Type B pancreatic cell (in vitro differentiated cells): ENCODE data around the gene MTFR1L. TPM values are rescaled to one million over a fixed set of nuclear protein-coding genes. Genes with fewer than 3 reads are reported as not detected.

Source experiments
- DNase-seq: peaks from one replicate; pipeline ENCODE4 v3.0.0; 2021; ENCODE audit warnings: mixed read lengths; ENCODE audit not compliant: unreplicated experiment; ENCODE audit errors: extremely low spot score
- H3K27ac Mint-ChIP-seq: 2 replicates; pipeline ENCODE4 v1.8.0; 2021; ENCODE audit warnings: mild to moderate bottlenecking, mixed read lengths
- H3K27me3 Mint-ChIP-seq: 2 replicates; pipeline ENCODE4 v1.8.0; 2021; ENCODE audit warnings: mixed read lengths
- H3K36me3 Mint-ChIP-seq: 2 replicates; pipeline ENCODE4 v1.8.0; 2021; ENCODE audit warnings: mixed read lengths
- H3K4me1 Mint-ChIP-seq: one replicate; pipeline ENCODE4 v1.8.0; 2021; ENCODE audit warnings: mixed read lengths; ENCODE audit not compliant: unreplicated experiment
- H3K4me3 Mint-ChIP-seq: 2 replicates; pipeline ENCODE4 v1.8.0; 2021; ENCODE audit warnings: mild to moderate bottlenecking, mixed read lengths
- H3K9me3 Mint-ChIP-seq: 2 replicates; pipeline ENCODE4 v1.8.0; 2021; ENCODE audit warnings: mixed read lengths
- total RNA-seq: library from RNA; stranded (reverse); gene quantifications from 2 replicates; pipeline ENCODE4 v1.2.1, GENCODE V29; 2021; ENCODE audit warnings: low replicate concordance
- TF ChIP-seq, protein P1 (sequence below): fragments of 200-600 bp; sonication (generic); conservative IDR thresholded peaks from 2 replicates; pipeline ENCODE4 v1.5.0; 2021; ENCODE audit warnings: antibody characterized with exemption, mild to moderate bottlenecking

MTFR1L gene
- total RNA-seq, 1 donor from 2014 or later: 73.5 TPM

- no peak for DNase-seq
- H3K4me1 Mint-ChIP-seq: no peaks in the 10 kb centered on the region
- no peak overlapping the region for H3K27ac Mint-ChIP-seq
- H3K27me3 Mint-ChIP-seq: no peaks in the 10 kb centered on the region
- no peaks in the 10 kb centered on the region for H3K36me3 Mint-ChIP-seq
- no peaks in the 10 kb centered on the region for H3K9me3 Mint-ChIP-seq
- TF ChIP-seq, protein P1, sequence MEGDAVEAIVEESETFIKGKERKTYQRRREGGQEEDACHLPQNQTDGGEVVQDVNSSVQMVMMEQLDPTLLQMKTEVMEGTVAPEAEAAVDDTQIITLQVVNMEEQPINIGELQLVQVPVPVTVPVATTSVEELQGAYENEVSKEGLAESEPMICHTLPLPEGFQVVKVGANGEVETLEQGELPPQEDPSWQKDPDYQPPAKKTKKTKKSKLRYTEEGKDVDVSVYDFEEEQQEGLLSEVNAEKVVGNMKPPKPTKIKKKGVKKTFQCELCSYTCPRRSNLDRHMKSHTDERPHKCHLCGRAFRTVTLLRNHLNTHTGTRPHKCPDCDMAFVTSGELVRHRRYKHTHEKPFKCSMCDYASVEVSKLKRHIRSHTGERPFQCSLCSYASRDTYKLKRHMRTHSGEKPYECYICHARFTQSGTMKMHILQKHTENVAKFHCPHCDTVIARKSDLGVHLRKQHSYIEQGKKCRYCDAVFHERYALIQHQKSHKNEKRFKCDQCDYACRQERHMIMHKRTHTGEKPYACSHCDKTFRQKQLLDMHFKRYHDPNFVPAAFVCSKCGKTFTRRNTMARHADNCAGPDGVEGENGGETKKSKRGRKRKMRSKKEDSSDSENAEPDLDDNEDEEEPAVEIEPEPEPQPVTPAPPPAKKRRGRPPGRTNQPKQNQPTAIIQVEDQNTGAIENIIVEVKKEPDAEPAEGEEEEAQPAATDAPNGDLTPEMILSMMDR: no peak
- no peak overlapping the region for H3K4me3 Mint-ChIP-seq
These were observed 8.2 kb upstream of the MTFR1L start for GRCh38 chr1:25811384-25812082.

DNA sequence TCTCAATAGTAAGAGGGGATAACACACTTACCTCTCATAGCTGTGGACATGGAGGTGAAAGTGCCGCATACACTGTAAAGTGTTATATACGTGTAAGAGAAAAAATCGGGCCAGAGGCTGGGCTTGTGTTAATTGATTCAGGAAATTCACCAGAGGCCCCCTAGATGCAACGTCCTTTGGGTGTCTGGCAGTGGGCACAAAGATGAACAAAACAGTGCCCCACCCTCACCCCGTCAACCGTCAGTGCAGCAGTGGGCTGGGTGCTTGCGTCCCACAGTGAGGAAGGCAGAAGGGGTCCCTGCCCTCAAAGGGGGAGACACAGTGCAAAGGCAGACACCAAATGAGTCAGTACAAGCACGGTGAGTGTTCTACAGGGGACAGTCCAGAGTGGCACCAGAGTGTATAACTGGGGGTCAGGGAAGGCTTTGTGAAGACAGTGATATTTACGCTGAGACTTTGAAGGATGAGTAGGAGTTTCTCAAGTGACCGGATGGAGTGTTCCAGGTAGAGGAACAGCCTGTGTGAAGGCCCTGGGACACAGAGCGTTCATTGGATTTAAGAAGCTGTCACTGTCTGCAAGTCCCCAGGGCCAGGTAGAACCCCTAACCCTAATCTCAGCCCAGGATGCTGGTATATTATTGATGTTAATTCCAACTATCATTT is 6.6 kb upstream of the MTFR1L start:
- Mint-ChIP-seq H3K27me3 (no peaks in the 10 kb centered on the region), H3K27ac (no peak overlapping the region), H3K4me1 (peaks cover 4% of the 10 kb centered on the region), H3K36me3 (no peaks in the 10 kb centered on the region), H3K9me3 (no peaks in the 10 kb centered on the region), H3K4me3 (no peak overlapping the region)
- no peak for DNase-seq
- TF ChIP-seq, protein P1: no peak

DNA sequence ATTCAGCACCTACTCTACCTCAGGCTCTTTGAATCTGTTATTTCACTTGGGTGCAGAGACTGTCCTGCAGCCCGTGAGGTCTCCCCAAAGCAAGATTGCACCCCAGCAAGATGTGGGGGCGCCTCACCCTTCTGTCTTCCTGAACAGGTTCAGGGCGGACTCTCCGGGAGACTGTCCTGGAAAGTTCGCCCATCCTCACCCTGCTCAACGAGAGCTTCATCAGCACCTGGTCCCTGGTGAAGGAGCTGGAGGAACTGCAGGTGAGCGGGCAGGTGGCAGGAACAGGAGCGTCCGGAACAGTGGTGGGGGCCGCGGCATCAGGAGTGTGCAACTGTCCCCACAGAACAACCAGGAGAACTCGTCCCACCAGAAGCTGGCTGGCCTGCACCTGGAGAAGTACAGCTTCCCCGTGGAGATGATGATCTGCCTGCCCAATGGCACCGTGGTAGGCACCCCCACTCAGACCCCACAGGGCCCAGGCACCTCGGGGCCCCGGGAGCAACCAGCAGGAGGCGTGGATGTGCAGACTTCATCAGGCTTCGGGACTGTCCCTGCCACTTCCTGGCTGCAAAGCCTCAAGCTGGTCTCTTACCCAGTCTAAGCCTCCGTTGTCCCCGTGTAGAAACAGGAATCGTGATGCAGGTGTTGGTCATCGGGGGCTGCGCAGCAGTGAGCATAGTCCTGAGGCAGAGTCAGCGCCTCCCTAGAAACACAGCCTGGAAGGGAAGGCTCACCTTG is 5.9 kb upstream of the MTFR1L start:
- Mint-ChIP-seq H3K9me3 (no peaks in the 10 kb centered on the region), H3K4me3 (no peak overlapping the region), H3K4me1 (peaks cover 11% of the 10 kb centered on the region), H3K27me3 (no peaks in the 10 kb centered on the region), H3K27ac (no peak overlapping the region), H3K36me3 (no peaks in the 10 kb centered on the region)
- DNase-seq: no peak
- TF ChIP-seq, protein P1: no peak

GRCh38 chr1:25814549-25815087 is 5.1 kb upstream of the MTFR1L start:
- Mint-ChIP-seq H3K4me1 (peaks cover 17% of the 10 kb centered on the region), H3K36me3 (no peaks in the 10 kb centered on the region), H3K9me3 (no peaks in the 10 kb centered on the region), H3K27ac (no peak overlapping the region), H3K27me3 (no peaks in the 10 kb centered on the region), H3K4me3 (no peak overlapping the region)
- no peak for DNase-seq
- TF ChIP-seq, protein P1: no peak

GRCh38 chr1:25815208-25816111 is 4.3 kb upstream of the MTFR1L start:
- H3K36me3 Mint-ChIP-seq: no peaks in the 10 kb centered on the region
- H3K9me3 Mint-ChIP-seq: no peaks in the 10 kb centered on the region
- H3K4me3 Mint-ChIP-seq: no peak overlapping the region
- no peaks in the 10 kb centered on the region for H3K27me3 Mint-ChIP-seq
- DNase-seq: no peak
- TF ChIP-seq, protein P1: no peak
- no peak overlapping the region for H3K27ac Mint-ChIP-seq
- H3K4me1 Mint-ChIP-seq: peaks cover 17% of the 10 kb centered on the region
